WERI-Rb-1 (cell line): ENCODE data around the gene CCDC88C.

Experiments
- DNase-seq: peaks from one replicate; pipeline ENCODE4 v3.0.0-alpha.2; 2020
- H3K27ac ChIP-seq: fragments of 250-450 bp; sonication (Bioruptor Pico); 2 replicates; pipeline ENCODE4 v1.5.1; 2020; ENCODE audit warnings: mild to moderate bottlenecking, moderate library complexity
- H3K27me3 ChIP-seq: fragments of 250-450 bp; sonication (Bioruptor Pico); 2 replicates; pipeline ENCODE4 v1.5.1; 2021; ENCODE audit warnings: mild to moderate bottlenecking, low read depth, moderate library complexity; ENCODE audit not compliant: insufficient read depth, severe bottlenecking
- H3K36me3 ChIP-seq: fragments of 250-450 bp; sonication (Bioruptor Pico); 2 replicates; pipeline ENCODE4 v1.5.1; 2020; ENCODE audit warnings: mild to moderate bottlenecking, moderate library complexity
- H3K4me3 ChIP-seq: 2 replicates; pipeline ENCODE4 v1.5.1; 2011; ENCODE audit warnings: low read depth, mild to moderate bottlenecking, control low read depth, low read length
- H3K9me3 ChIP-seq: fragments of 250-450 bp; sonication (Bioruptor Pico); 2 replicates; pipeline ENCODE4 v1.5.1; 2021; ENCODE audit warnings: mild to moderate bottlenecking, moderate library complexity; ENCODE audit not compliant: severe bottlenecking
- TF ChIP-seq, protein P1 (sequence below): IDR thresholded peaks from 2 replicates; pipeline ENCODE4 v1.5.1; 2011; ENCODE audit warnings: low read depth, mild to moderate bottlenecking, control low read depth, inconsistent platforms, low read length

CCDC88C gene

DNA sequence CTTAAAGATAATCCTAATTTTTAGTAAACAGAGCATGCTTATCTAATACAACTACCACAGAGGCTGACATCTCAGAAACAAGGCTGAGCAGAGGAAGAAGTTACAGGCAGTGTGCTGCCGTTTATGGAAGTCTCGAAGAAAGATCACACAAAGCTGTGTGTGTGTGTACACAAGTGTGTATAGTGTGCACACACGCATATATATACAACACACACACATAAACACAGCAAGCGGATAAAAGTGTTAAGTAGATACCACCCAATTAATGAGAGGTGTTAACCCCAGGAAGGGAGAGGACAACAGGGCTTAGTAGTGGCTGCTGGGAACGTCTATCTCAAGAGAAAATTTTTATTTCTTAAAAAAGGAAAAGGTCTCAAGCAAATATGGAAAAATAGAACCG lies 15.3 kb downstream of the CCDC88C start:
- DNase-seq, result no peak
- H3K36me3 ChIP-seq, result peaks cover 66% of the 10 kb centered on the region
- H3K27me3 ChIP-seq, result no peaks in the 10 kb centered on the region
- H3K9me3 ChIP-seq, result no peaks in the 10 kb centered on the region
- TF ChIP-seq, protein P1, sequence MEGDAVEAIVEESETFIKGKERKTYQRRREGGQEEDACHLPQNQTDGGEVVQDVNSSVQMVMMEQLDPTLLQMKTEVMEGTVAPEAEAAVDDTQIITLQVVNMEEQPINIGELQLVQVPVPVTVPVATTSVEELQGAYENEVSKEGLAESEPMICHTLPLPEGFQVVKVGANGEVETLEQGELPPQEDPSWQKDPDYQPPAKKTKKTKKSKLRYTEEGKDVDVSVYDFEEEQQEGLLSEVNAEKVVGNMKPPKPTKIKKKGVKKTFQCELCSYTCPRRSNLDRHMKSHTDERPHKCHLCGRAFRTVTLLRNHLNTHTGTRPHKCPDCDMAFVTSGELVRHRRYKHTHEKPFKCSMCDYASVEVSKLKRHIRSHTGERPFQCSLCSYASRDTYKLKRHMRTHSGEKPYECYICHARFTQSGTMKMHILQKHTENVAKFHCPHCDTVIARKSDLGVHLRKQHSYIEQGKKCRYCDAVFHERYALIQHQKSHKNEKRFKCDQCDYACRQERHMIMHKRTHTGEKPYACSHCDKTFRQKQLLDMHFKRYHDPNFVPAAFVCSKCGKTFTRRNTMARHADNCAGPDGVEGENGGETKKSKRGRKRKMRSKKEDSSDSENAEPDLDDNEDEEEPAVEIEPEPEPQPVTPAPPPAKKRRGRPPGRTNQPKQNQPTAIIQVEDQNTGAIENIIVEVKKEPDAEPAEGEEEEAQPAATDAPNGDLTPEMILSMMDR, result no peak
- H3K4me3 ChIP-seq, result no peak overlapping the region
- peak overlapping the region; percentile 45; the same call in 1 of the 2 replicates for H3K27ac ChIP-seq

DNA sequence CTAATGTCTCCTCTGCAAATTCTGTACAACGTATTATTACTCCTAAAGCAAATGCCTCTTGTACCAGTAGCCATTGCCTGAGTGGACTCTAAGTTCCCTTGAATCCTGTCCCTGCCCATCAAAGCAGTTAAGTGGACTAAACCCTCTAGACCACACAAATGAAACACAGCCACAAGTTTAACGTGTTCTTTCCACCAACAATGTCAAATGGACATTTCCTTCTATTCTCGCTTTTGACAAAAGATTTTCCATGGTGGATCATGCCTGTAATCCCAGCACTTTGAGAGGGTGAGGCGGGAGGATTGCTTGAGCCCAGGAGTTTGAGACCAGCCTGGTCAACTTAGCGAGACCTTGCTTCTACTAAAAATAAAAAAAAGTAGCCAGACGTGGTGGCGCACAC lies 15.9 kb downstream of the CCDC88C start:
- TF ChIP-seq, protein P1, result no peak
- Histone ChIP-seq H3K36me3 (peaks cover 61% of the 10 kb centered on the region), H3K9me3 (no peaks in the 10 kb centered on the region), H3K27ac (peak overlapping the region; percentile 18; the same call in 1 of the 2 replicates), H3K27me3 (no peaks in the 10 kb centered on the region), H3K4me3 (no peak overlapping the region)
- no peak for DNase-seq

DNA sequence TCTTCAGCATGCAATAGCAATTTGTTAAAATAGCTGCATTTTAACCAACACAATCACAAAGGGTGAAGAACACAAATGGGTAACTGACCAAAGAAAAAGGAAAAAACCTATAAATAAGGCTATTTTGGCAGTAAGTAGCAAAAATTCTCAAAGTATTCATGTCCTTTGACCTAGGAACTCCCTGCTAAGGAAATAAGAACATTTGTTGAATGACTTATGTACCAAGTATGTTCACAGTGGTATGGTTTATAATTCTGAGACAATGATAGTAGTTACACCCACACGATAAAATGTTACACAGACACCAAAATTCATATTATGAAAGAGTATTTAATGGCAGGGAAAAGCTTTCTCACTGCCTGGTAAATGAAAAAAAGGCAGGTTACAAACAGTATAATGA lies 16.9 kb downstream of the CCDC88C start:
- no peak overlapping the region for H3K4me3 ChIP-seq
- peaks cover 56% of the 10 kb centered on the region for H3K36me3 ChIP-seq
- H3K27me3 ChIP-seq, result no peaks in the 10 kb centered on the region
- H3K9me3 ChIP-seq, result no peaks in the 10 kb centered on the region
- TF ChIP-seq, protein P1, result no peak
- DNase-seq, result no peak
- peak overlapping the region; percentile 45; the same call in 1 of the 2 replicates for H3K27ac ChIP-seq

DNA sequence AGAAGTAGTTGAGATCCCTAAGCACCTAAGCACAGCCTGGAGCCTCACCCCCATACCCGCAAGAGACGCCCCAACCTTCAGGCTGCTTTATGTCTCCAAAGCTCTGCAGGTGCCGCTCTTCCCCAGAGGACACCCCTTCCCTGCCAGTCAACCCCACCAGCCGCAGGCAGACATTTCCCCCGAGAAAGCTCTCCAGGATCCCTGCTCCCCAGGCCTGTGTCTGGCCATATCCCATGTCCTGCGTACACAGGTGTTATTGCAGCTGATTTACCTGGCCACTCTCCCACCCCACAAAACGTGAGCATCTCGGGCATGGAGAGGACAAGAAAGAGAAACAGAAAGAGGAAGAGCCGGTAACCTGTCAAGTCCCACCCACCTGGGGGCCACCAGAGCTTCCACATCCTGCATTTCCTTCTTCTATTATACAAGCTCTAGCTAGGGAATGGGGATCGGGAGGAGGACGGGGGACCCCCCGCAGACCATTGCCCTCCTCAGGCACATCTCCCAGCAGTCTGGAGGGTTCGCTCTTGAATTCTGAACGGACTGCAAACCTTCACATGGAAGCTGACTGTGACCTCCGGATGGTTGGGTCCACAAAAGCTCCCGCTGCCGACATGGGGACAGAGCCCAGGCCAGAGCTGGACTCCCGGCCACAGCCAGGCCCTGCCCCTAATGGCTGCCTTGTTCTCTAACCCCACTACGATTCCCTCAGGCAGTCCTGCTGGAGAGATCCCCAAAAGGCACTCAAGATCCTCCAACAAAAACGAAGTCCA lies 17.6 kb downstream of the CCDC88C start:
- DNase-seq, result no peak
- Histone ChIP-seq H3K27me3 (no peaks in the 10 kb centered on the region), H3K27ac (peak overlapping the region; percentile 45), H3K36me3 (peaks cover 51% of the 10 kb centered on the region), H3K9me3 (no peaks in the 10 kb centered on the region), H3K4me3 (no peak overlapping the region)
- TF ChIP-seq, protein P1, result no peak

DNA sequence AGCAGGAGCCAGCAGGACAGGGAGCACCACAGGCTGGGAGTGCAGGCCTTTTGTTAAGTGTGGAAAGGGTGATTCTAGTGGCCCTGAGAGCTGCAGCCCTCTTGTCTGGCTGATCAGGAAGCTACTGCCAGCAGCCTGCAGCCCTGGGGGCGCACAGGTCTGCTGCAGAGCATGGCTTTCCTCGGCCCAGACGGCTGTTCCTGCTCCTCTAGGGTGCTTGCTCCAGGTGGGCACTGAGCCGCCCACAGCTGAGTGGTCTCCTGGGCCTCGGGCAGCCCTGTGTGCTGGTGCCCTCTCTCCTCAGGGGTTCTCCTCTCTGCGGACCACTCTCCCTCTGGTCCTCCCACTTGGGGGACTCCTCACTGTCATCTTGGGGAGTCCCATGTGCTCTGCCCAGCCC lies 18.9 kb downstream of the CCDC88C start:
- H3K36me3 ChIP-seq, result peaks cover 41% of the 10 kb centered on the region
- no peak for DNase-seq
- TF ChIP-seq, protein P1, result no peak
- no peak overlapping the region for H3K4me3 ChIP-seq
- H3K9me3 ChIP-seq, result no peaks in the 10 kb centered on the region
- H3K27ac ChIP-seq, result peak overlapping the region; percentile 96
- no peaks in the 10 kb centered on the region for H3K27me3 ChIP-seq
